Suprapubic skin (tissue), 4 donors: ENCODE data around the gene NEURL1. TPM values are rescaled to one million over a fixed set of nuclear protein-coding genes. Genes with fewer than 3 reads are reported as not detected.

Experiments used
- DNase-seq, 2 donors: peaks; one replicate each; pipeline ENCODE4 v3.0.0-alpha.2; 2019; ENCODE audit warnings: low spot score in 2 of 2
- H3K27ac ChIP-seq: fragments of 200-600 bp; sonication (generic); one replicate; pipeline ENCODE4 v1.5.1; 2019
- H3K27me3 ChIP-seq: fragments of 200-600 bp; sonication (generic); one replicate; pipeline ENCODE4 v1.5.1; 2019
- H3K36me3 ChIP-seq: fragments of 200-600 bp; sonication (generic); one replicate; pipeline ENCODE4 v1.5.1; 2019
- H3K4me1 ChIP-seq: fragments of 200-600 bp; sonication (generic); one replicate; pipeline ENCODE4 v1.5.1; 2019
- H3K4me3 ChIP-seq: fragments of 200-600 bp; sonication (generic); one replicate; pipeline ENCODE4 v1.5.1; 2019; ENCODE audit warnings: mild to moderate bottlenecking
- H3K9me3 ChIP-seq: fragments of 200-600 bp; sonication (generic); one replicate; pipeline ENCODE4 v1.5.1; 2019
- EP300 ChIP-seq: sonication (generic); formaldehyde crosslinking; IDR thresholded peaks from one replicate; pipeline ENCODE4 v1.6.1; 2017; ENCODE audit warnings: antibody characterized with exemption
- POLR2A ChIP-seq, 2 donors: fragments of 450-650 bp; IDR thresholded peaks; one replicate each; pipeline ENCODE4 v1.6.1; 2017; ENCODE audit warnings: antibody characterized with exemption in 2 of 2, mild to moderate bottlenecking in 2 of 2, moderate library complexity in 2 of 2
- POLR2AphosphoS5 ChIP-seq, 3 donors: sonication (generic); formaldehyde crosslinking; IDR thresholded peaks; one replicate each; pipeline ENCODE4 v1.6.1; 2017; ENCODE audit warnings: antibody characterized with exemption in 3 of 3
- WGBS: methylation state at CpG from one replicate; pipeline ENCODE4 v1.1.5; 2018; 5-methylcytosine and 5-hydroxymethylcytosine counted together
- total RNA-seq, 4 donors: library from RNA; depleted of rRNA; stranded (reverse); fragments of >200 nt; gene quantifications; one replicate each; pipeline ENCODE4 v1.1.0, GENCODE V29; 2016
- TF ChIP-seq, protein P1 (sequence below), 2 donors: fragments of 200-600 bp in 1 of 2; fragments of 450-650 bp in 1 of 2; sonication (generic) in 1 of 2; IDR thresholded peaks; one replicate each; pipeline ENCODE4 v1.5.1; 2016 to 2019; ENCODE audit warnings: antibody characterized with exemption in 2 of 2, mild to moderate bottlenecking in 1 of 2, moderate library complexity in 1 of 2

Gene NEURL1
- total RNA-seq, 4 donors from 2014 or later: 0.18 to 0.30 TPM; not detected in 2

DNA sequence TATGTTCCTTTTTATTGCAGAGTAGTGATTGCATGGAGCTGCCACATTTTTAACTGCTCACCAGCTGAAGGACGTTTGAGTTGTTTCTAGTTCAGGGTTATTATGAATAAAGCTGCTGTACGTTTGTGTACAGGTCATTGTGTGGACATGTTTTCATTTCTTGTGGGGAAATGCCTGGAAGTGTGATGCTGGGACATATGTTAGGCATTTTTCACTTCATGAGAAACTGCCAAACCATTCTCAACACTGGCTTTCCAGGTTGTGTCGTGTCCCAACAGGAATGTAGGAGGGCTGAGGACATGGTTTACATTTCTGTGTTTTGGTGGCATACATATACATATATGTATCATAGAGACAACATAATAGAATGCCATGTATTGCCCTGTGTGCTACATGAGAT lies 73.0 kb downstream of the NEURL1 start:
- H3K27me3 ChIP-seq: peaks cover 3% of the 10 kb centered on the region
- H3K4me3 ChIP-seq: no peak overlapping the region
- no peaks in the 10 kb centered on the region for H3K36me3 ChIP-seq
- no peak overlapping the region for H3K27ac ChIP-seq
- H3K9me3 ChIP-seq: no peaks in the 10 kb centered on the region
- TF ChIP-seq, protein P1, sequence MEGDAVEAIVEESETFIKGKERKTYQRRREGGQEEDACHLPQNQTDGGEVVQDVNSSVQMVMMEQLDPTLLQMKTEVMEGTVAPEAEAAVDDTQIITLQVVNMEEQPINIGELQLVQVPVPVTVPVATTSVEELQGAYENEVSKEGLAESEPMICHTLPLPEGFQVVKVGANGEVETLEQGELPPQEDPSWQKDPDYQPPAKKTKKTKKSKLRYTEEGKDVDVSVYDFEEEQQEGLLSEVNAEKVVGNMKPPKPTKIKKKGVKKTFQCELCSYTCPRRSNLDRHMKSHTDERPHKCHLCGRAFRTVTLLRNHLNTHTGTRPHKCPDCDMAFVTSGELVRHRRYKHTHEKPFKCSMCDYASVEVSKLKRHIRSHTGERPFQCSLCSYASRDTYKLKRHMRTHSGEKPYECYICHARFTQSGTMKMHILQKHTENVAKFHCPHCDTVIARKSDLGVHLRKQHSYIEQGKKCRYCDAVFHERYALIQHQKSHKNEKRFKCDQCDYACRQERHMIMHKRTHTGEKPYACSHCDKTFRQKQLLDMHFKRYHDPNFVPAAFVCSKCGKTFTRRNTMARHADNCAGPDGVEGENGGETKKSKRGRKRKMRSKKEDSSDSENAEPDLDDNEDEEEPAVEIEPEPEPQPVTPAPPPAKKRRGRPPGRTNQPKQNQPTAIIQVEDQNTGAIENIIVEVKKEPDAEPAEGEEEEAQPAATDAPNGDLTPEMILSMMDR (IDR thresholded peaks at IDR 0.05): no peak
- TF ChIP-seq POLR2A (IDR thresholded peaks at IDR 0.05) (no peak), EP300 (no peak), POLR2AphosphoS5 (IDR thresholded peaks at IDR 0.05) (no peak)
- 29% methylated on average over 3 of the region's 3 CpGs for WGBS
- no peak for DNase-seq
- no peaks in the 10 kb centered on the region for H3K4me1 ChIP-seq

DNA sequence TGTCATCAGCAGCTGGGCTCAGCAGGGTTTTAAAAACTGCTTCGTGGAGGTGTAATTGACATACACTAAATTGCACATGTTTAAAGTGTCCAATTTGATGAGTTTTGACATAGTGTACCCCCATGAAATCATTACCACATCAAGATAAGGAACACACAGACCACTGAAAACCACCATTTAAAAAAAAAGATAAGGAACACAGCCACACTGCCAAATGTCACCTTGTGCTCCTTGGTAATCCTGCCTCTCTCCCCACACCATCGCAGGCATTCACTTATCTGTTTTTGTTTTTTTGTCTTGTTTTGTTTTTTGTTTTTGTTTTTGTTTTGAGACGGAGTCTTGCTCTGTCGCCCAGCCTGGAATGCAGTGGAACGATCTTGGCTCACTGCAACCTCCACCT lies 75.0 kb downstream of the NEURL1 start:
- 95% methylated on average over 5 of the region's 5 CpGs for WGBS

DNA sequence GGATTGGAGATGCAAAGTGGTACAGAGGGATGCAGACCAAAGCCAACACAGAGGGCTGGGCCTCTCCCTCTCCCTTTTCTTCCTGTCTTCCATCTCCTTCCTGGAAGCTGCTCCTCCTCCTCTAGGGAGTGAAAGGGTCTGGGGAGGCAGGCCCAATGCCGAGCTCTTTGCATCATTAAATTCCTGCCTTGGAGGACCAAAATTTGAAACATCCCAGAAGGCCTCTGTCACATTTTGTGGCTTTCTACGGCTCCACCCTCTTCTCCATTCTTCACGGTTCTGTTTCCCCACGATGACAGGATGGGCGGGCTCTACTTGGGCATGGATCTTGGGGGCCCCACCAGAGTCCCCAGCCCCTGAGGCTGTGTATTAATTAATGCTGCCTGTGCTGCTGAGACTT lies 76.4 kb downstream of the NEURL1 start:
- TF ChIP-seq POLR2AphosphoS5 (IDR thresholded peaks at IDR 0.05) (no peak), POLR2A (IDR thresholded peaks at IDR 0.05) (no peak), EP300 (no peak)
- TF ChIP-seq, protein P1 (IDR thresholded peaks at IDR 0.05): no peak
- H3K27ac ChIP-seq: no peak overlapping the region
- peaks cover 2% of the 10 kb centered on the region for H3K27me3 ChIP-seq
- no peaks in the 10 kb centered on the region for H3K36me3 ChIP-seq
- H3K9me3 ChIP-seq: no peaks in the 10 kb centered on the region
- DNase-seq: no peak
- no peaks in the 10 kb centered on the region for H3K4me1 ChIP-seq
- 45% methylated on average over 5 of the region's 5 CpGs for WGBS
- H3K4me3 ChIP-seq: no peak overlapping the region

More for the DNA sequence above, 75.0 kb downstream of the NEURL1 start:
- Histone ChIP-seq H3K27me3 (peaks cover 3% of the 10 kb centered on the region), H3K36me3 (no peaks in the 10 kb centered on the region), H3K9me3 (no peaks in the 10 kb centered on the region), H3K4me3 (no peak overlapping the region), H3K4me1 (no peaks in the 10 kb centered on the region), H3K27ac (no peak overlapping the region)
- no peak for TF ChIP-seq POLR2AphosphoS5 (IDR thresholded peaks at IDR 0.05)
- no peak for TF ChIP-seq POLR2A (IDR thresholded peaks at IDR 0.05)
- TF ChIP-seq, protein P1 (IDR thresholded peaks at IDR 0.05): no peak
- no peak for TF ChIP-seq EP300
- no peak for DNase-seq

DNA sequence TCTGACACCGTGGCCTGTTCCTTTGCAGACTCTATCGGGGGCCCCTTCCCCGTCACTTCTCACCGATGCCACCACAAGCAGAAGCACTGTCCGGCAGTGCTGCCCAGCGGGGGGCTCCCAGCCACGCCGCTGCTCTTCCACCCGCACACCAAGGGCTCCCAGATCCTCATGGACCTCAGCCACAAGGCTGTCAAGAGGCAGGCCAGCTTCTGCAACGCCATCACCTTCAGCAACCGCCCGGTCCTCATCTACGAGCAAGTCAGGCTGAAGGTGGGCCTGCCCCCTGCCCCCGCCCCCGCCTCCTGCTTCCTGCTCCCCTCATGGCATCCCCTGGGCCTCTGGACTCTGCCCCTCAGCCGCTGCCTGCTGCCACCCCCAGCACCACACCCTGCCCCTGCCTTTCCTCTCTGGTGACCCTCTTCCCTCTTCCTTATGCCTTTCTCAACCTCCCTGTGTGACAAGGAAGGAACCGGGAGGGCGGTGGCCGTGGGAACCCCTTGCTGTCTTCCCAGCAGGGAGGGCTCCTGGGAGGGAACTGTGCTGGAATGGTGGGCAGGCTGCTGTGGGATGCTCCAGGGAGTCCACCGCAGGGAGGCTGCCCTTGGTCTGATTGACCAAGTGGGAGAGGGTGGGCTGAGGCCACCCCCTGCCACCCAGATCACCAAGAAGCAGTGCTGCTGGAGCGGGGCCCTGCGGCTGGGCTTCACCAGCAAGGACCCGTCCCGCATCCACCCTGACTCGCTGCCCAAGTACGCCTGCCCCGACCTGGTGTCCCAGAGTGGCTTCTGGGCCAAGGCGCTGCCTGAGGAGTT lies 77.5 kb downstream of the NEURL1 start:
- whole genome bisulfite sequencing: 91% methylated on average over 25 of the region's 28 CpGs
- no peak for TF ChIP-seq POLR2A (IDR thresholded peaks at IDR 0.05)
- TF ChIP-seq, protein P1 (IDR thresholded peaks at IDR 0.05): no peak
- no peak for TF ChIP-seq POLR2AphosphoS5 (IDR thresholded peaks at IDR 0.05)
- TF ChIP-seq EP300: no peak
- no peaks in the 10 kb centered on the region for H3K36me3 ChIP-seq
- H3K4me1 ChIP-seq: no peaks in the 10 kb centered on the region
- no peaks in the 10 kb centered on the region for H3K27me3 ChIP-seq
- no peak overlapping the region for H3K27ac ChIP-seq
- H3K4me3 ChIP-seq: no peak overlapping the region
- H3K9me3 ChIP-seq: no peaks in the 10 kb centered on the region
- DNase-seq: no peak

DNA sequence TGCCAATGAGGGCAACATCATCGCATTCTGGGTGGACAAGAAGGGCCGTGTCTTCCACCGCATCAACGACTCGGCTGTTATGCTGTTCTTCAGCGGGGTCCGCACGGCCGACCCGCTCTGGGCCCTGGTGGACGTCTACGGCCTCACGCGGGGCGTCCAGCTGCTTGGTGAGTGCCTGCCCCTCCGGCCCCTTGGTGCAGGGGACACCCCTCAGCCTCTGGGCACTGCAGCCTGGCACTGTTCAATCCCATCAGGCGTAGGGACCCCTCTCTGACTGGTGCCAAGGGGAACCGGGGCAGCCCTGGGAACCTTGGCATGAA lies 78.1 kb downstream of the NEURL1 start:
- 80% methylated on average over 1 of the region's 18 CpGs for WGBS

More for the DNA sequence above, 78.1 kb downstream of the NEURL1 start:
- Histone ChIP-seq H3K4me1 (no peaks in the 10 kb centered on the region), H3K36me3 (no peaks in the 10 kb centered on the region), H3K27me3 (no peaks in the 10 kb centered on the region), H3K4me3 (no peak overlapping the region), H3K27ac (no peak overlapping the region), H3K9me3 (no peaks in the 10 kb centered on the region)
- TF ChIP-seq EP300: no peak
- no peak for TF ChIP-seq POLR2A (IDR thresholded peaks at IDR 0.05)
- TF ChIP-seq POLR2AphosphoS5 (IDR thresholded peaks at IDR 0.05): no peak
- TF ChIP-seq, protein P1 (IDR thresholded peaks at IDR 0.05): no peak
- no peak for DNase-seq
